Measurements from ENCODE around the gene ACRBP.

- TF ChIP-seq CTCF (IDR thresholded peaks at IDR 0.05; ENCODE audit: low read depth, low read length, poor library complexity, severe bottlenecking), result peak; percentile 36
- no peak for TF ChIP-seq EZH2phosphoT487 (IDR thresholded peaks at IDR 0.05; ENCODE audit: borderline replicate concordance, low read length)
Observed at GRCh38 chr12:6613776-6614512, 33.3 kb downstream of the ACRBP start.

All from DOHH2 (cell line).